Duodenal mucosa (tissue), 2 donors: ENCODE measurements around the gene F7.
"Not testable (repeated sequence)": the region's sequence is repeated elsewhere in the genome, so short reads cannot be mapped to it uniquely, and the experiment has no call there.

Experiments
- H3K27ac ChIP-seq: one replicate; pipeline ENCODE4 v1.7.0; 2013; ENCODE audit warnings: low read depth, low read length
- H3K27me3 ChIP-seq, 2 donors: one replicate each; pipeline ENCODE4 v1.7.0; 2013; ENCODE audit warnings: low read length in 2 of 2, control low read depth in 1 of 2; ENCODE audit not compliant: insufficient read depth in 2 of 2, control insufficient read depth in 1 of 2
- H3K36me3 ChIP-seq, 2 donors: one replicate each; pipeline ENCODE4 v1.7.0; 2013; ENCODE audit warnings: low read length in 2 of 2, control low read depth in 1 of 2; ENCODE audit not compliant: insufficient read depth in 2 of 2, control insufficient read depth in 1 of 2
- H3K4me1 ChIP-seq, 2 donors: one replicate each; pipeline ENCODE4 v1.7.0; 2013; ENCODE audit warnings: low read length in 2 of 2, control low read depth in 1 of 2; ENCODE audit not compliant: insufficient read depth in 2 of 2, control insufficient read depth in 1 of 2
- H3K4me3 ChIP-seq, 2 donors: one replicate each; pipeline ENCODE4 v1.7.0; 2013; ENCODE audit warnings: low read length in 2 of 2, low read depth in 1 of 2
- H3K9ac ChIP-seq, 2 donors: one replicate each; pipeline ENCODE4 v1.7.0; 2013; ENCODE audit warnings: low read length in 2 of 2, low read depth in 1 of 2
- H3K9me3 ChIP-seq, 2 donors: one replicate each; pipeline ENCODE4 v1.7.0; 2013; ENCODE audit warnings: low read length in 2 of 2, control low read depth in 1 of 2; ENCODE audit not compliant: control insufficient read depth in 1 of 2

The F7 gene

DNA sequence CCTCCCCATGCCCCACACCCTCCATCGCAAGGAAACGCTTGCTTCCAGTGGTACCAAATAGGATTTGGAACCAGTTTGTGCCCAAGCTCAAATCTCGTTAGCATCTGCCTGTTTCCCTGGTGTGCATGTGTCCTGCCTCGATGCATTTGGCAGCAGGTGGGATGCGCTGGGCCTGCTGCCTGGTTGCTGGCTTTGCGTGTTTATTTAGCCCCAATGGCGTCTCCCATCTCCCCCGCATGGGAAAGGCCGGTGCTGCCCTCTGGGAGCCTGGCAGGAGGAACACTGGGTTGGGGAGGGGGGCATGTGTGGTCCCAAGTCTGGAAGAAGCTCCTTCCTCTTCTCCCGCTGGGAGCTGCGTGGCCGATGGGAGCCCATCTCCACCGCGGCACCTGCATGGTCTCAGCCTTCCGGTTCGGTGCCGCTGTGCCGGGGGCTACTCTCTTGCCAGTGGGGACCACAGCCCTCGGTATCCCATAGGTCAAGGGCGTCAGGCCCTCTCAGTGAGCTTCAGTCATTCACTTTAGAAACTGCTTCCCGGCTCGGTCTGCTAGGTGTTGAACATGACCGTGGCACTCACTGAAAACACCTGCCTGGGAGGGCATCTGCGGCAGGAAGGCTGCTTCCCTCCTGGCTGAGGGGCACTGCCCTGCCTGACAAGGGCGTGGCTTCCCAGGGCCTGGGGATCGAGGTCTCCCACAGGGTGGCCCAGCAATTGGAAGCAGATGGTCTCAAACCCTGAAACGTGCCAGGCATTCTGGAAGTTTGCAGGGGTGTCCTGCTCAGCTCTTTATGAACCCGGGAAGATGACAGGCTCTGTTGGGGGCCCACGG is 11.8 kb upstream of the F7 start:
- no peaks in the 10 kb centered on the region for H3K9me3 ChIP-seq
- no peaks in the 10 kb centered on the region for H3K36me3 ChIP-seq
- no peak overlapping the region for H3K9ac ChIP-seq
- no peaks in the 10 kb centered on the region for H3K27me3 ChIP-seq
- no peak overlapping the region for H3K4me3 ChIP-seq
- H3K27ac ChIP-seq = no peak overlapping the region
- H3K4me1 ChIP-seq = no peaks in the 10 kb centered on the region

DNA sequence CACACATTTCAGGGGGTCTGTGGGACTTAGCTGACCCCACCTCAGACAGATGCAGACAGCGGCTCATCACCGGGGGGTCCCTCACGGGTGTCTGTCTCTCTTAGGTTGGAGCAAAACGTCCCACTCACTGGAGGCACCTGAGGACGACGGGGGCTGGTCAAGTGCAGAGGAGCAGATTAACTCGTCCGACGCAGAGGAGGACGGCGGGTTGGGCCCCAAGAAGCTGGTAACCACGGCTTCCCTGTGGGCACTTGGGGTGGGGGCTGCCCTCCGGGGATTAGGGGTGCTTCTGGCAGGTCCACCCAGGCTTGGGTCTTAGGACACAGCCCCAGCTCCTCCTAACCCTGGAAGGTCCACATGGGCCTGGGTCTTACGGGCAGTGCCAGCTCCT is 11.2 kb upstream of the F7 start:
- Histone ChIP-seq H3K4me3 (no peak overlapping the region), H3K27me3 (no peaks in the 10 kb centered on the region), H3K9ac (no peak overlapping the region), H3K27ac (no peak overlapping the region), H3K9me3 (no peaks in the 10 kb centered on the region), H3K4me1 (no peaks in the 10 kb centered on the region), H3K36me3 (no peaks in the 10 kb centered on the region)

DNA sequence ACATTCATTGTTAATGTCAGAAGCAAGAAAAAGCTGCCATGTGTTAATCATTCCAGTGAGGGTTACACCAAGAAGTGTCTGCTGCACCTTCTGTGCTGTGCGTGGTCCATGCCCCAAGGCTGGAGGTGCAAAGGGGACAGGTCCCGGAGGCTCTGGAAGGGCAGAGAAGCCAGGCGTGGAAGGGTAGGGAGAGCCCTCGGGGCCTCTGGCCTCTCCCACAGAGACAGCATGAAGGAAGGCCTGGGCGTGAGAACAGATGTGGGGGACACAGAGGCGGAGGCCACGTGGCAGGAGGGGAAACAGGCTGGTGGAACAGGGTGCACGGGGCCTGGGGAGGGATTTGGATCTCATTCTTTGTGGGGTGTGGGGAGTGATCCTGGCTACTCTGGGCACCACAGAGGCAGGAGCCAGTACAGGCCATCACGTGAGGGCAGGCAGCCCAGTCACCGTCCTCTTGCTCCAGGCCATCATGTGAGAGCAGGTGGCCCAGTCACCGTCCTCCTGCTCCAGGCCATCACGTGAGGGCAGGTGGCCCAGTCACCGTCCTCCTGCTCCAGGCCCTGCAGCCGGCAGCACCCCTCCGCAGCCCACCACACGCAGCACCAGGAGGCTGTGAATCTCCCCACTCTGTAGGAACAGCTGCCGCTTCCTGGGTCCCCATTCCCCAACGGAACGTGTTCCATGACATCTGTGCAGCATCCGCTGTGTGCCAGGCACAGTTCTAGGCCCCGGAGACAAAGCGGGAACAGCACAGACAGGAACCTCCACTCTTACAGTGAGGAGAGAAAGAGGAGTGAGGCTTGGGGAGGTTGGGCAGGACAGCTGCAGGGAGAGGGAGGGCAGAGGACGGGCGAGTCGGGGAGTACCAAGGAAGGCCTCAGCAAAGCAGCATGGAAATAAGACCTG is 10.2 kb upstream of the F7 start:
- H3K27ac ChIP-seq = no peak overlapping the region
- H3K9ac ChIP-seq = no peak overlapping the region
- H3K4me1 ChIP-seq = no peaks in the 10 kb centered on the region
- H3K4me3 ChIP-seq = no peak overlapping the region
- H3K27me3 ChIP-seq = no peaks in the 10 kb centered on the region
- H3K36me3 ChIP-seq = no peaks in the 10 kb centered on the region
- H3K9me3 ChIP-seq = no peaks in the 10 kb centered on the region

DNA sequence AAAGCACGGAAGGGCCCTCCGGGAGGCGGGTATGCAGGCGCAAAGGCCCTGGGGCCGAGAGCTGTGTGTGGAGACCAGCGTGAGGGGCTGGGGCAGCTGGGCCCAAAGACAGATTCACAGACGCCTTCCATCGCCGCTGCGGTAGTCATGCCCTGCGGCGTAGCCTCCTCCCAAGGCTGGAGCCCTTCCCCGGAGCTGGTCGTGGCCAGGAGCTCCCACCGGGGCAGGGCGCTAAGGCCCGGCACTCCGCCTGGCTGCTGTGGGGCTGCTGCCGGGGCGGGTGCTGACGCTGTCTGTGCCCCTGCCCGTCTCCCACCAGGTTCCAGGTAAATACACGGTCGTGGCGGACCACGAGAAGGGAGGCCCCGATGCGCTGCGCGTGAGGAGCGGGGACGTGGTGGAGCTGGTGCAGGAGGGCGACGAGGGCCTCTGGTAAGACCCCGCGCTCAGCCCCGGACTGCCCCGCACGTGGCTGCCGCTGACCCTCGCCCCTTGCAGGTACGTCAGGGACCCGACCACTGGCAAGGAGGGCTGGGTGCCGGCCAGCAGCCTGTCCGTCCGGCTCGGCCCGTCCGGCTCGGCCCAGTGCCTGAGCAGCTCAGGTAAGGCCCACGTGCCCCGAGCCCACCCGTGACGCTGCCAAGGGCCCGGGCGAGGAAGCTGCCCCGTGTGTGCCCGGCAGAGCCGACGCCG is 9.4 kb upstream of the F7 start:
- H3K9me3 ChIP-seq = no peaks in the 10 kb centered on the region
- no peak overlapping the region for H3K9ac ChIP-seq
- H3K4me3 ChIP-seq = no peak overlapping the region
- H3K4me1 ChIP-seq = no peaks in the 10 kb centered on the region
- no peak overlapping the region for H3K27ac ChIP-seq
- H3K36me3 ChIP-seq = no peaks in the 10 kb centered on the region
- H3K27me3 ChIP-seq = no peaks in the 10 kb centered on the region

DNA sequence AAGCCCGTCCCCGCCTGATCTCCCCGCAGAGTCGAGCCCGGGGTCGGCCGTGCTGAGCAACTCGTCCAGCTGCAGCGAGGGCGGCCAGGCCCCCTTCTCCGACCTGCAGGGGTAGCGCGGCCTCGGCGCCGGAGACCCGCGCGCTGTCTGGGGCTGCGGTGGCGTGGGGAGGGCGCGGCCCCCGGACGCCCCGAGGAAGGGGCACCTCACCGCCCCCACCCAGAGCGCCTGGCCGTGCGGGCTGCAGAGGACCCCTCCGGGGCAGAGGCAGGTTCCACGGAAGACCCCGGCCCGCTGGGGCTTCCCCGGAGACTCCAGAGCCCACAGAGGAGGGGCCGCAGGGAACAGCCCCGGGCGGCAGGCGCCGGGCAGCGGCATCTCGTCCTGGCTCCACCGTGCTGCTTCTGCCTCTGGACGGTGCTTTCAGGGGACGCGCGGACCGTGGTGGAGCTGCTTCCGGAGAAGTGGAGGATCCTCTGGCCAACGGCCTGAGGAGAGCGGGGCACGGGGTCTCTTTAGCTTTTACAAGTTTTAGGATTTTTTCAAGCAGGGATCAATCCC is 8.8 kb upstream of the F7 start:
- no peaks in the 10 kb centered on the region for H3K4me1 ChIP-seq
- H3K9me3 ChIP-seq = no peaks in the 10 kb centered on the region
- no peaks in the 10 kb centered on the region for H3K27me3 ChIP-seq
- H3K36me3 ChIP-seq = no peaks in the 10 kb centered on the region
- H3K4me3 ChIP-seq = no peak overlapping the region
- no peak overlapping the region for H3K27ac ChIP-seq
- H3K9ac ChIP-seq = no peak overlapping the region

DNA sequence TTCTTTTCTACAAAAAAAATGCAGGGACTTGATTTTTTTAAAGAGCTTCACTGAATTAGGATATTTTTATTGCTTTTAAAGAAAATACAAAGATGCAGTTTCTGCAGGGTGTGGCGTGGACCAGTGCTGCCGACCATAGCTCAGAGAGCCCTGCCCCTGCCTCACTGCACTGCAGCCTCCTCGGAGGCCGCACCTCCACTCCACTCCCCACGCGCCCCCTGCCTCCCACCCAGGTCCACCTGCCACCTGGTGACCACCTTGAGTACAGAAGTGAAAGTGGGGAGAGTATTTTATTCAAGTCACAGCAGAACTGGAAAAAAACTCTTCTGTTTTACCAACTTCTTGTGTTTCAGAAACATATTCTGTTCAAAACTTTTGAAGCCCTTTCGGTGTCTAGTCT is 7.9 kb upstream of the F7 start:
- H3K36me3 ChIP-seq = no peaks in the 10 kb centered on the region
- no peak overlapping the region for H3K4me3 ChIP-seq
- no peaks in the 10 kb centered on the region for H3K9me3 ChIP-seq
- H3K4me1 ChIP-seq = no peaks in the 10 kb centered on the region
- no peaks in the 10 kb centered on the region for H3K27me3 ChIP-seq
- H3K9ac ChIP-seq = no peak overlapping the region
- H3K27ac ChIP-seq = no peak overlapping the region

DNA sequence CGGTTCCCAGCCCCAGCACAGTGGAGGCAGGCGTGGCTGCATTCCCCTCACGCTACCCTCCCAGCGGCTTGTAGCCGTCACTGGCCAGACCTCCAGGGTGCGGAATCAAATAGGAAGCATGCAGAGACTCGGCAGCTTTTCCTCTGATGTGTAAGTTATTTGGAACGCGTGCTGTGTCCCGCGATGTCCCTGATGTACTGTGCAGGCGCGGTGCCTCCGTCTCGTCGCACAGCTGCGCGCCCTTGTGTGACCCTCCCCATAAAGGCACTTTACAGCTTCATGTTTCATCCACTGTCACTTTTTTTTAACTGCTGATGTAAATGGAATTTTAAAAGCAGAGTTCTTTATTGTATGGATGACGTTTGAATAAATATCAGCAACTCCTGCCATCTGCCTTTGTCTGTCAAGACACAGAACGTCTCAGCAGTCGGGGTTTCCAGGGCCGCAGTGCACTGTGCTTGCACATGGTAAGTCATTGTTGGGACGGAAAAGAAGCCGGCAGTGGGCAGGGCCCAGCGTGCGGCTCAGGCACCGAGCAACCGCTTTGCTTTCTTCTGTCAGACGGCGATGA is 7.3 kb upstream of the F7 start:
- H3K9me3 ChIP-seq = no peaks in the 10 kb centered on the region
- H3K27ac ChIP-seq = no peak overlapping the region
- H3K4me1 ChIP-seq = no peaks in the 10 kb centered on the region
- no peaks in the 10 kb centered on the region for H3K27me3 ChIP-seq
- H3K9ac ChIP-seq = no peak overlapping the region
- no peaks in the 10 kb centered on the region for H3K36me3 ChIP-seq
- H3K4me3 ChIP-seq = no peak overlapping the region

DNA sequence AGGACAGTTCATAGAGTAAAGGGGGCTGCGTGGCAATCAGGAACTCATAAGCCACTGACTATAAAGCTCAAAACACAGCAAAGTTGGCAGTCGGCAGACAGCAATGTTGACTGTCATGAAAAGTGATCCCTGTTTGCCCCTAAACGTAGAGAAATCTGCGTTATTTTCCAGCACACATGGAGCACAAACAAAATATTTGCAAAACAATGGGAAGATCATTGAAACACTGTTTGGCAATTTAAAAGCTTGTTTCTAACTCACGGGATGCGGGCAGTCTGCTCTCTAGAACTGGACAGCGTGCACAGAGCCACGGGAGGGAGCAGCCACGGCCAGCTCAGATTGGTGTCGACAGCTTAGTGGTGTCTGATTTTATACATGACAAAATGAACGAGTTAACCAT is 6.4 kb upstream of the F7 start:
- H3K9me3 ChIP-seq = no peaks in the 10 kb centered on the region
- no peaks in the 10 kb centered on the region for H3K4me1 ChIP-seq
- H3K9ac ChIP-seq = no peak overlapping the region
- H3K27ac ChIP-seq = no peak overlapping the region
- no peak overlapping the region for H3K4me3 ChIP-seq
- no peaks in the 10 kb centered on the region for H3K27me3 ChIP-seq
- H3K36me3 ChIP-seq = no peaks in the 10 kb centered on the region

DNA sequence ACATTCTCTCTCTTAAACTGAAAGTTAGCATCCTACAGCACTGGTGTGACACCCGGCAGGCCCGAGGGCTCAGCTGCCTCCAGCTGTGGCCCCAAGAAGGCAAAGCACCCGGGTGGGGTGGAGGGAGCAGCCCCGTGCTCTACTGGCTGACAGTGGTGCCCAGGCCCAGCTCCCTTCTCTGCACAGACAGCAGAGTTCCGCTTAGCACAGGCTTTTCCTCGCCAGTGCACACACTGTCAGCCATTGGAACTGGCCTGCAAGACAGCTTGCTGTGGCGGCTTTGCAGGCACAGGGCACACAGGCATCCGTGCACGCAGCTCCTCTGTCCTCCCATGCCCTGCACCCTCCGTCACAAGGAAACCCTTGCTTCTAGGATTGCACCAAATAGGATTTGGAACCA is 3.3 kb upstream of the F7 start:
- not testable (repeated sequence) for H3K27ac ChIP-seq, H3K9ac ChIP-seq, H3K4me1 ChIP-seq, H3K4me3 ChIP-seq, H3K9me3 ChIP-seq, H3K36me3 ChIP-seq, H3K27me3 ChIP-seq
